Measurements from ENCODE around the gene POU6F2.
"Not testable (repeated sequence)": the region's sequence is repeated elsewhere in the genome, so short reads cannot be mapped to it uniquely, and the experiment has no call there.

- TF ChIP-seq POLR2AphosphoS5 (IDR thresholded peaks at IDR 0.05; ENCODE audit: low read depth); GABPA (IDR thresholded peaks at IDR 0.05; ENCODE audit: low read depth); CTCF (IDR thresholded peaks at IDR 0.05; ENCODE audit: insufficient read depth, low read length); REST (IDR thresholded peaks at IDR 0.05; ENCODE audit: insufficient replicate concordance, low read depth); SPI1 (IDR thresholded peaks at IDR 0.05; ENCODE audit: borderline replicate concordance, low read depth): not testable (repeated sequence)
Observed at GRCh38 chr7:39331607-39332006, 353.9 kb downstream of the POU6F2 start.

Data from HL-60 (cell line).